GM12878 (cell line): ENCODE results near the gene CLEC20A. TPM values are rescaled to one million over a fixed set of nuclear protein-coding genes. Genes with fewer than 3 reads are reported as not detected.

ENCODE experiments used
- ATAC-seq: fragments of 200-7000 bp; cut with Tn5 transposase; 3 replicates; pipeline ENCODE4 v1.9.1; 2020; ENCODE audit warnings: mild to moderate bottlenecking, moderate library complexity
- BruUV-seq: library from RNA; stranded (reverse); fragments of 400-500 nt; replicated peaks from 2 replicates; lab custom pipeline; 2021; lab: Mats Ljungman, UMichigan
- CTCF ChIA-PET: fragments of 300-600 bp; sonication (Branson Sonifier 250); formaldehyde crosslinking; extraction: SDS; loops from one replicate; lab custom pipeline; 2021; ENCODE audit warnings: inconsistent platforms; lab: Yijun Ruan, JAX
- POLR2A ChIA-PET: fragments of 350-600 bp; formaldehyde crosslinking; extraction: SDS; loops from one replicate; lab custom pipeline; 2021; ENCODE audit warnings: inconsistent platforms; lab: Charles Lee
- RAD21 ChIA-PET: fragments of 300-600 bp; sonication (Branson Sonifier 250); formaldehyde crosslinking; loops from one replicate; lab custom pipeline; 2023; ENCODE audit warnings: antibody characterized with exemption; ENCODE audit not compliant: unreplicated experiment; lab: Charles Lee
- SMC1A ChIA-PET: fragments of 300-600 bp; sonication (Branson Sonifier 250); formaldehyde crosslinking; loops from one replicate; lab custom pipeline; 2023; ENCODE audit not compliant: unreplicated experiment, uncharacterized antibody; lab: Charles Lee
- DNase-seq: peaks from one replicate; pipeline ENCODE4 v3.0.0-alpha.2; 2011; ENCODE audit warnings: low read depth, low spot score
- FAIRE-seq: peaks from 3 replicates; lab custom pipeline; 2011; peaks lifted over from hg19 to GRCh38; lab: Jason Lieb, UNC
- H2AFZ ChIP-seq: 2 replicates; pipeline ENCODE4 v1.6.0; 2011; ENCODE audit warnings: low read depth, low read length, control low read depth; ENCODE audit not compliant: control insufficient read depth
- H3K27ac ChIP-seq: 2 replicates; pipeline ENCODE4 v1.5.1; 2011; ENCODE audit warnings: control low read depth; ENCODE audit not compliant: control insufficient read depth, insufficient read depth
- H3K27me3 ChIP-seq, 2 experiments: replicated peaks in 1 of 2; 2 replicates each; pipeline versions ENCODE4 v1.6.0 to v1.6.1; 2011; ENCODE audit warnings: low read length in 1 of 2; ENCODE audit not compliant: control insufficient read depth in 2 of 2, insufficient read depth in 2 of 2
- H3K36me3 ChIP-seq, 2 experiments: 2 replicates each; pipeline ENCODE4 v1.5.1; 2011; ENCODE audit warnings: low read length in 1 of 2; ENCODE audit not compliant: control insufficient read depth in 2 of 2, insufficient read depth in 2 of 2
- H3K4me1 ChIP-seq: 2 replicates; pipeline ENCODE4 v1.6.1; 2011; ENCODE audit warnings: mild to moderate bottlenecking, low read length, moderate library complexity, mixed read lengths; ENCODE audit not compliant: control insufficient read depth, insufficient read depth
- H3K4me2 ChIP-seq: 2 replicates; pipeline ENCODE4 v1.6.0; 2011; ENCODE audit warnings: control low read depth; ENCODE audit not compliant: control insufficient read depth, insufficient read depth
- H3K4me3 ChIP-seq: fragments of 200-600 bp; sonication (generic); 2 replicates; pipeline ENCODE4 v1.5.1; 2016
- H3K79me2 ChIP-seq: 2 replicates; pipeline ENCODE4 v1.6.0; 2011; ENCODE audit warnings: low read length; ENCODE audit not compliant: control insufficient read depth, insufficient read depth
- H3K9ac ChIP-seq: 2 replicates; pipeline ENCODE4 v1.8.0; 2011; ENCODE audit warnings: low read length, control low read depth, mixed read lengths; ENCODE audit not compliant: control insufficient read depth, insufficient read depth
- H3K9me3 ChIP-seq: replicated peaks from 3 replicates; pipeline ENCODE4 v1.5.1; 2011; ENCODE audit warnings: mild to moderate bottlenecking, low read length; ENCODE audit not compliant: control insufficient read depth, insufficient read depth
- H4K20me1 ChIP-seq: 2 replicates; pipeline ENCODE4 v1.6.0; 2011; ENCODE audit not compliant: control insufficient read depth, insufficient read depth
- POU2F2 ChIP-seq: IDR thresholded peaks from 3 replicates; pipeline ENCODE4 v1.6.1; 2011; ENCODE audit warnings: low read depth, mild to moderate bottlenecking, low read length, borderline replicate concordance
- WGBS: methylation state at CpG from one replicate; pipeline ENCODE4 v1.1.6; 2016; ENCODE audit warnings: low lambda C conversion rate; ENCODE audit not compliant: insufficient replicate concordance, insufficient coverage; ENCODE audit errors: missing lambda C conversion rate; 5-methylcytosine and 5-hydroxymethylcytosine counted together
- in situ Hi-C: fragments of 300-500 bp; cut with MboI; formaldehyde crosslinking; loops from 9 replicates; pipeline ENCODE4 v1.14.3; 2018; ENCODE audit warnings: mixed read lengths
- intact Hi-C: fragments of 100-400 bp; cut with micrococcal nuclease; formaldehyde crosslinking; loops from one replicate; pipeline ENCODE4 v1.14.2; 2022; ENCODE audit not compliant: unreplicated experiment
- polyA plus RNA-seq, 11 experiments: library from polyadenylated mRNA; depleted of rRNA in 4 of 11; unstranded in 6 of 11; stranded (reverse) in 5 of 11; fragments of >200 nt; fragmentation: Nextera tagmentation in 4 of 11; fragmentation: Illumina TruSeq in 1 of 11; extraction: Ambion mirVana in 4 of 11; extraction: Trizol in 1 of 11; gene quantifications; 1 replicate in 1 of 11; 2 replicates in 10 of 11; pipeline versions ENCODE4 v1.2.1 to v1.2.3, GENCODE V29; 2011 to 2016; ENCODE audit warnings: inconsistent platforms in 2 of 11, missing spikeins in 2 of 11, low read depth in 1 of 11
- total RNA-seq, 4 experiments: library from RNA; depleted of rRNA in 3 of 4; stranded (reverse); fragments of >200 nt in 3 of 4; fragmentation: Illumina TruSeq in 1 of 4; extraction: Trizol in 1 of 4; gene quantifications; 2 replicates each; pipeline versions ENCODE4 v1.2.1 to v1.2.3, GENCODE V29; 2013 to 2021
- TF ChIP-seq, protein P1 (sequence below), 3 experiments: IDR thresholded peaks in 2 of 3; conservative IDR thresholded peaks in 1 of 3; 2 replicates each; pipeline ENCODE4 v1.5.1; 2011; ENCODE audit warnings: low read depth in 3 of 3, low read length in 3 of 3, mild to moderate bottlenecking in 3 of 3, control low read depth in 2 of 3, moderate library complexity in 2 of 3, inconsistent platforms in 1 of 3, mixed read lengths in 1 of 3; ENCODE audit not compliant: control insufficient read depth in 2 of 3, insufficient read depth in 1 of 3; ENCODE audit errors: extremely low read depth in 1 of 3

CLEC20A gene
- total and polyA plus RNA-seq, 10 of the 15 experiments (the other 5 are each of a cell fraction or from before 2014, with no cell fraction given), result not detected

DNA sequence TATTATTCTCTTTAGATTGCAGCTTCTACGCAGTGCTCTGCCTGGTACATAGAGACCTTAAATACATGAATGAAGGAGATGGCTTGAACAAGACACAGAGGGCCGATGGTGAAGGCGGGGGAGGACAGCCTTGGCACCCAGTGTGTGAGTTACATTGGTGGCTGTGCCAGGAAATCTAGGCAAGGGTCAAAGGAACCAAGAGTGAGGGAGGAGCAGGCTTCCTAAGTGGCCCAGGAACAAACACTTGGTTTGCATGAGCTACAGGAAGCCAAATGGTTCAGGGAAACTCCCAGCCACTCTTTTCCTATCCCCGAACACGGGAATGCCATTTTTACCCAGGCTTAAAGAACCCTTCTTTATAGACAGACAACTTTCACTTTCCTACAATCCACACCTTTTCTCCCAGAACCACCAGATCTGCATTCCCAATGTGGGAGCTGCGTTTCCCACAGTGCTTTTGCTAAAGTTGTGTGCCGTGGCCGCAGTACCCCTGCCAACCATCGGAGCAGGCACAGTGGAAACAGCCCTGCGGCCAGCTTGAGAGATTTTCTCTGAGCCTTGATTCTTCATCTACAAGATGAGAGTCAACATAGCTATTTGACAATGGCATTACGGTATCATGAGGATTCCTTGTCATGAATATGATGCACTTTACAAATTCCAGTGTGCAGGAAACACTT, 3.5 kb upstream of the CLEC20A start:
- 50% methylated on average over 11 of the region's 11 CpGs for WGBS
- intact Hi-C loops (no loop called here), in situ Hi-C loops (loop anchor here (5.0 kb wide), 1 partner anchor 188 kb away; no protein-coding TSS in a partner anchor)
- Histone ChIP-seq H3K27me3 (no peaks in the 10 kb centered on the region), H3K4me1 (no peaks in the 10 kb centered on the region), H3K4me2 (no peak overlapping the region), H3K9me3 (no peaks in the 10 kb centered on the region), H3K36me3 (no peaks in the 10 kb centered on the region), H3K4me3 (no peak overlapping the region), H3K79me2 (no peaks in the 10 kb centered on the region), H3K9ac (no peak overlapping the region)
- ChIA-PET POLR2A (no interaction called here), CTCF (interaction anchor here (0.8 to 11.2 kb wide), 21 partner anchors 11 to 503 kb away, joined by 3 to 187 read pairs (median 6); no protein-coding TSS in a partner anchor)
- no TSS peak for BruUV-seq
- no peak for DNase-seq
- TF ChIP-seq, protein P1, sequence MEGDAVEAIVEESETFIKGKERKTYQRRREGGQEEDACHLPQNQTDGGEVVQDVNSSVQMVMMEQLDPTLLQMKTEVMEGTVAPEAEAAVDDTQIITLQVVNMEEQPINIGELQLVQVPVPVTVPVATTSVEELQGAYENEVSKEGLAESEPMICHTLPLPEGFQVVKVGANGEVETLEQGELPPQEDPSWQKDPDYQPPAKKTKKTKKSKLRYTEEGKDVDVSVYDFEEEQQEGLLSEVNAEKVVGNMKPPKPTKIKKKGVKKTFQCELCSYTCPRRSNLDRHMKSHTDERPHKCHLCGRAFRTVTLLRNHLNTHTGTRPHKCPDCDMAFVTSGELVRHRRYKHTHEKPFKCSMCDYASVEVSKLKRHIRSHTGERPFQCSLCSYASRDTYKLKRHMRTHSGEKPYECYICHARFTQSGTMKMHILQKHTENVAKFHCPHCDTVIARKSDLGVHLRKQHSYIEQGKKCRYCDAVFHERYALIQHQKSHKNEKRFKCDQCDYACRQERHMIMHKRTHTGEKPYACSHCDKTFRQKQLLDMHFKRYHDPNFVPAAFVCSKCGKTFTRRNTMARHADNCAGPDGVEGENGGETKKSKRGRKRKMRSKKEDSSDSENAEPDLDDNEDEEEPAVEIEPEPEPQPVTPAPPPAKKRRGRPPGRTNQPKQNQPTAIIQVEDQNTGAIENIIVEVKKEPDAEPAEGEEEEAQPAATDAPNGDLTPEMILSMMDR (IDR thresholded peaks at IDR 0.05 in 2 of 3, conservative IDR thresholded peaks at IDR 0.05 in 1 of 3; ENCODE audit: control insufficient read depth in 2 of 3, extremely low read depth in 1 of 3, insufficient read depth in 1 of 3, low read depth in 3 of 3, low read length in 3 of 3), result peak in 1 of 3 experiments; percentile 26; a peak in 2 of 6 replicates
- no peak for TF ChIP-seq POU2F2
- TF ChIP-seq, all 136 proteins: peak for 1
- ChIA-PET SMC1A (interaction anchor here (1.1 to 7.4 kb wide), 5 partner anchors 125 to 200 kb away, joined by 3 to 73 read pairs (median 12); no protein-coding TSS in a partner anchor), RAD21 (interaction anchor here (1.3 to 3.2 kb wide), 3 partner anchors 140 to 189 kb away, joined by 4 to 19 read pairs (median 8); no protein-coding TSS in a partner anchor)
- Histone ChIP-seq H4K20me1 (no peaks in the 10 kb centered on the region), H2AFZ (no peak overlapping the region), H3K27ac (no peak overlapping the region)
- ATAC-seq, result no peak
- FAIRE-seq, result no peak
